SU-DHL-6 (cell line): Measurements from ENCODE around the gene CYP2C9.
"Not testable (repeated sequence)": the region's sequence is repeated elsewhere in the genome, so short reads cannot be mapped to it uniquely, and the experiment has no call there.

Source experiments
- H2AFZ ChIP-seq: fragments of 200-600 bp; sonication (generic); 2 replicates; pipeline ENCODE4 v1.6.1; 2014; ENCODE audit warnings: low read depth, mild to moderate bottlenecking, moderate library complexity, mixed read lengths, antibody characterized with exemption, low read length; ENCODE audit not compliant: severe bottlenecking
- H3F3A ChIP-seq: fragments of 200-600 bp; shearing (Covaris generic); 2 replicates; pipeline ENCODE4 v1.6.0; 2016; ENCODE audit warnings: antibody characterized with exemption, mild to moderate bottlenecking; ENCODE audit not compliant: insufficient read depth
- H3K27ac ChIP-seq: fragments of 200-600 bp; sonication (generic); 2 replicates; pipeline ENCODE4 v1.5.1; 2016; ENCODE audit warnings: low read depth, mild to moderate bottlenecking, low read length, moderate library complexity, mixed read lengths
- H3K27me3 ChIP-seq: fragments of 200-600 bp; sonication (generic), shearing (Covaris generic); 2 replicates; pipeline ENCODE4 v1.6.0; 2014; ENCODE audit warnings: mild to moderate bottlenecking, low read length
- H3K36me3 ChIP-seq: fragments of 200-600 bp; sonication (generic); 2 replicates; pipeline ENCODE4 v1.6.1; 2014; ENCODE audit warnings: mild to moderate bottlenecking, low read length, mixed read lengths
- H3K4me2 ChIP-seq: fragments of 300-600, 200-600 bp; shearing (Covaris generic), sonication (generic); 2 replicates; pipeline ENCODE4 v1.6.0; 2014; ENCODE audit warnings: low read length, low read depth, mild to moderate bottlenecking; ENCODE audit not compliant: poor library complexity, severe bottlenecking
- H3K4me3 ChIP-seq: fragments of 200-600 bp; sonication (generic); 2 replicates; pipeline ENCODE4 v1.5.1; 2014; ENCODE audit warnings: antibody characterized with exemption, low read length, mild to moderate bottlenecking, mixed read lengths; ENCODE audit not compliant: insufficient read depth, poor library complexity, severe bottlenecking
- H3K79me2 ChIP-seq: fragments of 200-600 bp; sonication (generic); 2 replicates; pipeline ENCODE4 v1.6.1; 2014; ENCODE audit warnings: mild to moderate bottlenecking, low read length, moderate library complexity; ENCODE audit not compliant: insufficient read depth
- H3K9ac ChIP-seq: fragments of 200-600 bp; sonication (generic); 2 replicates; pipeline ENCODE4 v1.7.0; 2014; ENCODE audit warnings: mild to moderate bottlenecking, low read length
- H3K9me2 ChIP-seq: fragments of 200-600 bp; sonication (generic); replicated peaks from 2 replicates; pipeline ENCODE4 v1.6.1; 2014; ENCODE audit warnings: low read length; ENCODE audit not compliant: insufficient read depth
- H3K9me3 ChIP-seq: fragments of 200-600 bp; sonication (generic); 2 replicates; pipeline ENCODE4 v1.6.1; 2014; ENCODE audit warnings: low read length, mixed read lengths; ENCODE audit not compliant: insufficient read depth
- H4K20me1 ChIP-seq: fragments of 200-600 bp; sonication (generic); 2 replicates; pipeline ENCODE4 v1.6.1; 2014; ENCODE audit warnings: low read depth, mild to moderate bottlenecking, antibody characterized with exemption, low read length, moderate library complexity, mixed read lengths
- EZH2phosphoT487 ChIP-seq: fragments of 200-600 bp; sonication (generic), shearing (Covaris generic); conservative IDR thresholded peaks from 2 replicates; pipeline ENCODE4 v1.6.1; 2018; ENCODE audit warnings: mild to moderate bottlenecking, antibody characterized with exemption, low read length, moderate library complexity, mixed read lengths
- TF ChIP-seq, protein P1 (sequence below): fragments of 200-600 bp; sonication (generic); IDR thresholded peaks from one replicate; pipeline ENCODE4 v1.5.1; 2017; ENCODE audit warnings: antibody characterized with exemption, mild to moderate bottlenecking, low read length, moderate library complexity; ENCODE audit not compliant: insufficient read depth, poor library complexity, severe bottlenecking

Gene CYP2C9

DNA sequence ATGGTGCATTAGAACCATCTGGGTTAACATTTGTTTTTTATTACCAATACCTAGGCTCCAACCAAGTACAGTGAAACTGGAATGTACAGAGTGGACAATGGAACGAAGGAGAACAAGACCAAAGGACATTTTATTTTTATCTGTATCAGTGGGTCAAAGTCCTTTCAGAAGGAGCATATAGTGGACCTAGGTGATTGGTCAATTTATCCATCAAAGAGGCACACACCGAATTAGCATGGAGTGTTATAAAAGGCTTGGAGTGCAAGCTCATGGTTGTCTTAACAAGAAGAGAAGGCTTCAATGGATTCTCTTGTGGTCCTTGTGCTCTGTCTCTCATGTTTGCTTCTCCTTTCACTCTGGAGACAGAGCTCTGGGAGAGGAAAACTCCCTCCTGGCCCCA lies at the start of gene CYP2C9:
TSS of gene CYP2C9 (plus strand) at position 276 of the 400 bp plus-strand sequence. CDS start at position 301, 25 bp downstream.
- Histone ChIP-seq H3K27ac (no peak within 1 kb of the TSS), H3K4me3 (no peak within 1 kb of the TSS), H3K9me2 (no peaks in the 10 kb centered on the region), H3K9ac (no peak within 1 kb of the TSS), H3K36me3 (no peaks in the 10 kb centered on the region), H2AFZ (no peak within 1 kb of the TSS), H4K20me1 (no peaks in the 10 kb centered on the region), H3K4me2 (no peak within 1 kb of the TSS), H3K27me3 (no peaks in the 10 kb centered on the region), H3K9me3 (no peaks in the 10 kb centered on the region), H3F3A (no peaks in the 10 kb centered on the region), H3K79me2 (no peaks in the 10 kb centered on the region)
- no peak for TF ChIP-seq EZH2phosphoT487
- TF ChIP-seq, protein P1, sequence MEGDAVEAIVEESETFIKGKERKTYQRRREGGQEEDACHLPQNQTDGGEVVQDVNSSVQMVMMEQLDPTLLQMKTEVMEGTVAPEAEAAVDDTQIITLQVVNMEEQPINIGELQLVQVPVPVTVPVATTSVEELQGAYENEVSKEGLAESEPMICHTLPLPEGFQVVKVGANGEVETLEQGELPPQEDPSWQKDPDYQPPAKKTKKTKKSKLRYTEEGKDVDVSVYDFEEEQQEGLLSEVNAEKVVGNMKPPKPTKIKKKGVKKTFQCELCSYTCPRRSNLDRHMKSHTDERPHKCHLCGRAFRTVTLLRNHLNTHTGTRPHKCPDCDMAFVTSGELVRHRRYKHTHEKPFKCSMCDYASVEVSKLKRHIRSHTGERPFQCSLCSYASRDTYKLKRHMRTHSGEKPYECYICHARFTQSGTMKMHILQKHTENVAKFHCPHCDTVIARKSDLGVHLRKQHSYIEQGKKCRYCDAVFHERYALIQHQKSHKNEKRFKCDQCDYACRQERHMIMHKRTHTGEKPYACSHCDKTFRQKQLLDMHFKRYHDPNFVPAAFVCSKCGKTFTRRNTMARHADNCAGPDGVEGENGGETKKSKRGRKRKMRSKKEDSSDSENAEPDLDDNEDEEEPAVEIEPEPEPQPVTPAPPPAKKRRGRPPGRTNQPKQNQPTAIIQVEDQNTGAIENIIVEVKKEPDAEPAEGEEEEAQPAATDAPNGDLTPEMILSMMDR: no peak

- TF ChIP-seq, protein P1: no peak
- TF ChIP-seq EZH2phosphoT487: no peak
- no peak overlapping the region for H2AFZ ChIP-seq
- no peaks in the 10 kb centered on the region for H3K27me3 ChIP-seq
- no peak overlapping the region for H3K27ac ChIP-seq
- no peak overlapping the region for H3K4me3 ChIP-seq
- no peaks in the 10 kb centered on the region for H3F3A ChIP-seq
- no peaks in the 10 kb centered on the region for H3K79me2 ChIP-seq
- H3K9me2 ChIP-seq: no peaks in the 10 kb centered on the region
- H3K9me3 ChIP-seq: no peaks in the 10 kb centered on the region
- H3K9ac ChIP-seq: no peak overlapping the region
- H4K20me1 ChIP-seq: no peaks in the 10 kb centered on the region
- no peak overlapping the region for H3K4me2 ChIP-seq
- no peaks in the 10 kb centered on the region for H3K36me3 ChIP-seq
Observed at GRCh38 chr10:94889123-94889522, 49.3 kb upstream of the CYP2C9 start.

- no peak overlapping the region for H3K4me2 ChIP-seq
- H3K36me3 ChIP-seq: no peaks in the 10 kb centered on the region
- no peak overlapping the region for H3K4me3 ChIP-seq
- no peak overlapping the region for H3K27ac ChIP-seq
- H3F3A ChIP-seq: no peaks in the 10 kb centered on the region
- no peaks in the 10 kb centered on the region for H3K9me3 ChIP-seq
- H2AFZ ChIP-seq: no peak overlapping the region
- TF ChIP-seq, protein P1: no peak
- TF ChIP-seq EZH2phosphoT487: no peak
- H3K9me2 ChIP-seq: no peaks in the 10 kb centered on the region
- H3K27me3 ChIP-seq: no peaks in the 10 kb centered on the region
- H3K9ac ChIP-seq: no peak overlapping the region
- no peaks in the 10 kb centered on the region for H3K79me2 ChIP-seq
- H4K20me1 ChIP-seq: no peaks in the 10 kb centered on the region
Observed at GRCh38 chr10:94890264-94891022, 48.0 kb upstream of the CYP2C9 start.

DNA sequence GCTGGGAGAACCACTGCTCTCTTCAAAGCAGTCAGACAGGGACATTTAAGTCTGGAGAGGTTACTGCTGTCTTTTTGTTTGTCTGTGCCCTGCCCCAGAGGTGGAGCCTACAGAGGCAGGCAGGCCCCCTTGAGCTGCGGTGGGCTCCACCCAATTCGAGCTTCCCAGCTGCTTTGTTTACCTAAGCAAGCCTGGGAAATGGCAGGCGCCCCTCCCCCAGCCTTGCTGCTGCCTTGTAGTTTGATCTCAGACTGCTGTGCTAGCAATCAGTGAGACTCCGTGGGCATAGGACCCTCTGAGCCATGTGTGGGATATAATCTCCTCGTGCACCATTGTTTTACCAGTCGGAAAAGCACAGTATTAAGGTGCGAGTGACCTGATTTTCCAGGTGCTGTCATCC lies 40.0 kb upstream of the CYP2C9 start:
- H3K9ac ChIP-seq, H3K4me2 ChIP-seq, H3F3A ChIP-seq, H3K27me3 ChIP-seq, H3K79me2 ChIP-seq, H3K4me3 ChIP-seq, H3K27ac ChIP-seq, H3K36me3 ChIP-seq, H4K20me1 ChIP-seq, H2AFZ ChIP-seq, H3K9me2 ChIP-seq, H3K9me3 ChIP-seq: not testable (repeated sequence)
